WERI-Rb-1 (cell line): Measurements from ENCODE around the gene TAF8.

Experiments
- DNase-seq: peaks from one replicate; pipeline ENCODE4 v3.0.0-alpha.2; 2020
- H3K27ac ChIP-seq: fragments of 250-450 bp; sonication (Bioruptor Pico); 2 replicates; pipeline ENCODE4 v1.5.1; 2020; ENCODE audit warnings: mild to moderate bottlenecking, moderate library complexity
- H3K27me3 ChIP-seq: fragments of 250-450 bp; sonication (Bioruptor Pico); 2 replicates; pipeline ENCODE4 v1.5.1; 2021; ENCODE audit warnings: mild to moderate bottlenecking, low read depth, moderate library complexity; ENCODE audit not compliant: insufficient read depth, severe bottlenecking
- H3K36me3 ChIP-seq: fragments of 250-450 bp; sonication (Bioruptor Pico); 2 replicates; pipeline ENCODE4 v1.5.1; 2020; ENCODE audit warnings: mild to moderate bottlenecking, moderate library complexity
- H3K4me3 ChIP-seq: 2 replicates; pipeline ENCODE4 v1.5.1; 2011; ENCODE audit warnings: low read depth, mild to moderate bottlenecking, control low read depth, low read length
- H3K9me3 ChIP-seq: fragments of 250-450 bp; sonication (Bioruptor Pico); 2 replicates; pipeline ENCODE4 v1.5.1; 2021; ENCODE audit warnings: mild to moderate bottlenecking, moderate library complexity; ENCODE audit not compliant: severe bottlenecking
- CTCF ChIP-seq: IDR thresholded peaks from 2 replicates; pipeline ENCODE4 v1.5.1; 2011; ENCODE audit warnings: low read depth, mild to moderate bottlenecking, control low read depth, inconsistent platforms, low read length

TAF8 gene

GRCh38 chr6:42086046-42087035 lies 36.0 kb downstream of the TAF8 start:
- H3K4me3 ChIP-seq, result no peak overlapping the region
- DNase-seq, result no peak
- H3K27me3 ChIP-seq, result no peaks in the 10 kb centered on the region
- H3K9me3 ChIP-seq, result no peaks in the 10 kb centered on the region
- H3K27ac ChIP-seq, result no peak overlapping the region
- peak; percentile 61 for TF ChIP-seq CTCF
- peaks cover 6% of the 10 kb centered on the region for H3K36me3 ChIP-seq

GRCh38 chr6:42088101-42088591 lies 37.8 kb downstream of the TAF8 start:
- no peak for DNase-seq
- H3K27ac ChIP-seq, result no peak overlapping the region
- no peak for TF ChIP-seq CTCF
- H3K4me3 ChIP-seq, result no peak overlapping the region
- no peaks in the 10 kb centered on the region for H3K27me3 ChIP-seq
- H3K9me3 ChIP-seq, result no peaks in the 10 kb centered on the region
- H3K36me3 ChIP-seq, result no peaks in the 10 kb centered on the region

GRCh38 chr6:42090819-42091717 lies 40.7 kb downstream of the TAF8 start:
- Histone ChIP-seq H3K9me3 (no peaks in the 10 kb centered on the region), H3K4me3 (no peak overlapping the region), H3K36me3 (no peaks in the 10 kb centered on the region), H3K27ac (no peak overlapping the region), H3K27me3 (no peaks in the 10 kb centered on the region)
- no peak for TF ChIP-seq CTCF
- no peak for DNase-seq

- Histone ChIP-seq H3K9me3 (no peaks in the 10 kb centered on the region), H3K27ac (no peak overlapping the region), H3K27me3 (no peaks in the 10 kb centered on the region), H3K36me3 (no peaks in the 10 kb centered on the region), H3K4me3 (no peak overlapping the region)
- TF ChIP-seq CTCF, result no peak
- DNase-seq, result no peak
These were observed 41.3 kb downstream of the TAF8 start for GRCh38 chr6:42091718-42092023.

- Histone ChIP-seq H3K4me3 (no peak overlapping the region), H3K27ac (no peak overlapping the region), H3K9me3 (no peaks in the 10 kb centered on the region), H3K36me3 (no peaks in the 10 kb centered on the region), H3K27me3 (no peaks in the 10 kb centered on the region)
- no peak for TF ChIP-seq CTCF
- DNase-seq, result peak; percentile 62
These were observed 43.4 kb downstream of the TAF8 start for GRCh38 chr6:42093582-42094329.
